HG02981 (cell line): Measurements from ENCODE around the gene KLHL20.

ENCODE experiments used
- ATAC-seq: cut with Tn5 transposase; IDR thresholded peaks from one replicate; pipeline ENCODE4 v1.9.1; 2021; ENCODE audit warnings: mild to moderate bottlenecking, moderate library complexity; ENCODE audit not compliant: unreplicated experiment

The KLHL20 gene

GRCh38 chr1:173824315-173825081 lies 109.7 kb downstream of the KLHL20 start, which contains the start of the genes CENPL and DARS2:
CENPL (minus strand) TSS chr1:173824883; CDS start chr1:173811299, 13,584 bp downstream.
DARS2 (plus strand) TSS chr1:173824673; CDS start chr1:173825230, 557 bp downstream.
- peak; percentile 75 for ATAC-seq

- ATAC-seq: no peak
These were observed 112.8 kb downstream of the KLHL20 start for GRCh38 chr1:173827611-173828010.

GRCh38 chr1:173832748-173833147 lies 118.0 kb downstream of the KLHL20 start:
- no peak for ATAC-seq
